WTC11 (cell line): ENCODE measurements around the gene ENTPD1. TPM values are rescaled to one million over a fixed set of nuclear protein-coding genes. Genes with fewer than 3 reads are reported as not detected.

ENCODE experiments used
- ATAC-seq: fragments of 200-7000 bp; cut with Tn5 transposase; 2 replicates; pipeline ENCODE4 v1.10.0; 2021; ENCODE audit warnings: mild to moderate bottlenecking, moderate library complexity
- CTCF ChIA-PET: fragments of 300-600 bp; sonication (Branson Sonifier 250); formaldehyde crosslinking; loops from one replicate; lab custom pipeline; 2021; ENCODE audit warnings: antibody characterized with exemption; lab: Charles Lee
- POLR2A ChIA-PET: fragments of 350-600 bp; sonication (Branson Sonifier 250); formaldehyde crosslinking; loops from one replicate; lab custom pipeline; 2021; ENCODE audit warnings: antibody characterized with exemption; lab: Charles Lee
- DNase-seq: peaks from one replicate; pipeline ENCODE4 v3.0.0; 2021; ENCODE audit warnings: low spot score
- H3K27ac Mint-ChIP-seq: 2 replicates; pipeline ENCODE4 v1.8.0; 2021; ENCODE audit warnings: mixed read lengths
- H3K27me3 Mint-ChIP-seq: 2 replicates; pipeline ENCODE4 v1.8.0; 2021; ENCODE audit warnings: low read depth, mild to moderate bottlenecking, moderate library complexity, mixed read lengths
- H3K36me3 Mint-ChIP-seq: 2 replicates; pipeline ENCODE4 v1.8.0; 2021; ENCODE audit warnings: mixed read lengths
- H3K4me1 Mint-ChIP-seq: 2 replicates; pipeline ENCODE4 v1.8.0; 2022; ENCODE audit warnings: mixed read lengths
- H3K4me3 Mint-ChIP-seq: 2 replicates; pipeline ENCODE4 v1.8.0; 2021; ENCODE audit warnings: mild to moderate bottlenecking, moderate library complexity, mixed read lengths
- H3K9me3 Mint-ChIP-seq: 2 replicates; pipeline ENCODE4 v1.8.0; 2021; ENCODE audit warnings: mixed read lengths
- ATF2 ChIP-seq: sonication (generic); formaldehyde crosslinking; IDR thresholded peaks from 2 replicates; pipeline ENCODE4 v1.8.1; 2022; ENCODE audit warnings: low read depth, missing genetic modification reagents, borderline replicate concordance
- ATF3 ChIP-seq: sonication (generic); formaldehyde crosslinking; conservative IDR thresholded peaks from 2 replicates; pipeline ENCODE4 v1.8.1; 2022; ENCODE audit warnings: mild to moderate bottlenecking, missing genetic modification reagents
- ATF6 ChIP-seq: sonication (generic); formaldehyde crosslinking; IDR thresholded peaks from 2 replicates; pipeline ENCODE4 v1.8.1; 2023; ENCODE audit warnings: mild to moderate bottlenecking, missing genetic modification reagents
- CDX4 ChIP-seq: fragments of 250-450 bp; sonication (Bioruptor Pico); IDR thresholded peaks from 2 replicates; pipeline ENCODE4 v1.9.0; 2021; ENCODE audit warnings: moderate library complexity, mild to moderate bottlenecking, inconsistent platforms, borderline replicate concordance
- CREM ChIP-seq: sonication (generic); formaldehyde crosslinking; IDR thresholded peaks from 2 replicates; pipeline ENCODE4 v1.8.1; 2022; ENCODE audit warnings: mild to moderate bottlenecking, missing genetic modification reagents, moderate library complexity
- E2F4 ChIP-seq: sonication (generic); formaldehyde crosslinking; IDR thresholded peaks from 2 replicates; pipeline ENCODE4 v1.8.1; 2022; ENCODE audit warnings: low read depth, mild to moderate bottlenecking, moderate library complexity, missing genetic modification reagents, borderline replicate concordance
- ERG ChIP-seq: fragments of 250-450 bp; sonication (Bioruptor Pico); IDR thresholded peaks from 2 replicates; pipeline ENCODE4 v1.8.0; 2021; ENCODE audit warnings: mild to moderate bottlenecking
- ESRRA ChIP-seq: sonication (generic); formaldehyde crosslinking; IDR thresholded peaks from 2 replicates; pipeline ENCODE4 v1.8.1; 2022; ENCODE audit warnings: mild to moderate bottlenecking, missing genetic modification reagents, borderline replicate concordance
- GTF2I ChIP-seq: fragments of 250-450 bp; sonication (Bioruptor Pico); conservative IDR thresholded peaks from 2 replicates; pipeline ENCODE4 v1.4.0; 2021; ENCODE audit warnings: mild to moderate bottlenecking
- IRF2 ChIP-seq: sonication (generic); formaldehyde crosslinking; IDR thresholded peaks from 2 replicates; pipeline ENCODE4 v1.8.0; 2022; ENCODE audit warnings: low read depth, missing genetic modification reagents, borderline replicate concordance
- PREB ChIP-seq: sonication (generic); formaldehyde crosslinking; IDR thresholded peaks from 2 replicates; pipeline ENCODE4 v1.8.1; 2022; ENCODE audit warnings: mild to moderate bottlenecking, missing genetic modification reagents, moderate library complexity, borderline replicate concordance
- TCF7 ChIP-seq: sonication (generic); formaldehyde crosslinking; IDR thresholded peaks from 2 replicates; pipeline ENCODE4 v1.8.0; 2022; ENCODE audit warnings: mild to moderate bottlenecking, low read depth, missing genetic modification reagents, moderate library complexity
- TEAD1 ChIP-seq: sonication (generic); formaldehyde crosslinking; IDR thresholded peaks from 2 replicates; pipeline ENCODE4 v1.8.0; 2022; ENCODE audit warnings: mild to moderate bottlenecking, missing genetic modification reagents
- ZNF138 ChIP-seq: sonication (generic); formaldehyde crosslinking; conservative IDR thresholded peaks from 2 replicates; pipeline ENCODE4 v1.8.1; 2022; ENCODE audit warnings: mild to moderate bottlenecking, moderate library complexity, missing genetic modification reagents
- ZNF263 ChIP-seq: sonication (generic); formaldehyde crosslinking; IDR thresholded peaks from 2 replicates; pipeline ENCODE4 v1.8.1; 2022; ENCODE audit warnings: low read depth, mild to moderate bottlenecking, moderate library complexity, missing genetic modification reagents
- ZNF423 ChIP-seq: fragments of 250-450 bp; sonication (Bioruptor Pico); IDR thresholded peaks from 2 replicates; pipeline ENCODE4 v2.1.2; 2022; ENCODE audit warnings: mild to moderate bottlenecking, moderate library complexity
- ZNF532 ChIP-seq: fragments of 250-450 bp; sonication (Bioruptor Pico); IDR thresholded peaks from 2 replicates; pipeline ENCODE4 v1.9.0; 2021; ENCODE audit warnings: mild to moderate bottlenecking, borderline replicate concordance
- ZNF671 ChIP-seq: fragments of 250-450 bp; sonication (Bioruptor Pico); IDR thresholded peaks from 2 replicates; pipeline ENCODE4 v1.8.0; 2021; ENCODE audit warnings: mild to moderate bottlenecking
- total RNA-seq: library from RNA; stranded (reverse); gene quantifications from 3 replicates; pipeline ENCODE4 v1.2.3, GENCODE V29; 2021

The ENTPD1 gene
- total RNA-seq, 1 experiment from 2014 or later, result 2.3 TPM

GRCh38 chr10:95877881-95878280 lies 121.9 kb downstream of the ENTPD1 start:
- POLR2A ChIA-PET, result no interaction called here
- H3K4me3 Mint-ChIP-seq, result no peak overlapping the region
- no peak for ATAC-seq

GRCh38 chr10:95880704-95881103 lies 124.7 kb downstream of the ENTPD1 start:
- peaks cover 29% of the 10 kb centered on the region for H3K9me3 Mint-ChIP-seq
- H3K27ac Mint-ChIP-seq, result no peak overlapping the region
- H3K4me3 Mint-ChIP-seq, result no peak overlapping the region
- ChIA-PET POLR2A (no interaction called here), CTCF (no interaction called here)
- H3K4me1 Mint-ChIP-seq, result no peaks in the 10 kb centered on the region
- peaks cover 37% of the 10 kb centered on the region for H3K36me3 Mint-ChIP-seq
- no peak for DNase-seq
- no peak for TF ChIP-seq TEAD1 (CRISPR knock-in tag)
- no peak for TF ChIP-seq IRF2
- TF ChIP-seq ATF2 (CRISPR knock-in tag), result no peak
- TF ChIP-seq TCF7 (CRISPR knock-in tag), result no peak
- TF ChIP-seq ESRRA, result no peak
- no peak for TF ChIP-seq ATF6 (CRISPR knock-in tag)
- no peak for TF ChIP-seq ATF3 (CRISPR knock-in tag)
- ATAC-seq, result no peak
- H3K27me3 Mint-ChIP-seq, result no peaks in the 10 kb centered on the region

More at GRCh38 chr10:95877881-95878280, 121.9 kb downstream of the ENTPD1 start:
- CTCF ChIA-PET, result no interaction called here
- Mint-ChIP-seq H3K4me1 (0 out of 2 replicates have a peak, but pooled peaks cover 6% of the 10 kb centered on the region), H3K36me3 (peaks cover 62% of the 10 kb centered on the region), H3K9me3 (peaks cover 52% of the 10 kb centered on the region), H3K27me3 (no peaks in the 10 kb centered on the region), H3K27ac (no peak overlapping the region)
- DNase-seq, result no peak
- TF ChIP-seq ZNF138 (CRISPR knock-in tag) (no peak), ZNF263 (CRISPR knock-in tag) (no peak), ERG (CRISPR knock-in tag) (no peak), E2F4 (no peak), CREM (no peak), ZNF671 (CRISPR knock-in tag) (no peak)

GRCh38 chr10:95881316-95881715 lies 125.4 kb downstream of the ENTPD1 start:
- DNase-seq (no peak), ATAC-seq (no peak)
- H3K4me1 Mint-ChIP-seq, result no peaks in the 10 kb centered on the region
- peaks cover 31% of the 10 kb centered on the region for H3K36me3 Mint-ChIP-seq
- H3K27ac Mint-ChIP-seq, result no peak overlapping the region
- no peaks in the 10 kb centered on the region for H3K27me3 Mint-ChIP-seq
- POLR2A ChIA-PET, result no interaction called here
- H3K4me3 Mint-ChIP-seq, result no peak overlapping the region
- peaks cover 26% of the 10 kb centered on the region for H3K9me3 Mint-ChIP-seq
- CTCF ChIA-PET, result no interaction called here
- TF ChIP-seq CDX4 (CRISPR knock-in tag) (no peak), ZNF423 (no peak), ATF6 (CRISPR knock-in tag) (no peak), ZNF532 (no peak), PREB (CRISPR knock-in tag) (no peak), GTF2I (no peak)
